Measurements from ENCODE around the gene PCDHGA2.
A peak's percentile ranks its signal among the peaks of the same experiment; 100 is the strongest.

The PCDHGA2 gene

DNA sequence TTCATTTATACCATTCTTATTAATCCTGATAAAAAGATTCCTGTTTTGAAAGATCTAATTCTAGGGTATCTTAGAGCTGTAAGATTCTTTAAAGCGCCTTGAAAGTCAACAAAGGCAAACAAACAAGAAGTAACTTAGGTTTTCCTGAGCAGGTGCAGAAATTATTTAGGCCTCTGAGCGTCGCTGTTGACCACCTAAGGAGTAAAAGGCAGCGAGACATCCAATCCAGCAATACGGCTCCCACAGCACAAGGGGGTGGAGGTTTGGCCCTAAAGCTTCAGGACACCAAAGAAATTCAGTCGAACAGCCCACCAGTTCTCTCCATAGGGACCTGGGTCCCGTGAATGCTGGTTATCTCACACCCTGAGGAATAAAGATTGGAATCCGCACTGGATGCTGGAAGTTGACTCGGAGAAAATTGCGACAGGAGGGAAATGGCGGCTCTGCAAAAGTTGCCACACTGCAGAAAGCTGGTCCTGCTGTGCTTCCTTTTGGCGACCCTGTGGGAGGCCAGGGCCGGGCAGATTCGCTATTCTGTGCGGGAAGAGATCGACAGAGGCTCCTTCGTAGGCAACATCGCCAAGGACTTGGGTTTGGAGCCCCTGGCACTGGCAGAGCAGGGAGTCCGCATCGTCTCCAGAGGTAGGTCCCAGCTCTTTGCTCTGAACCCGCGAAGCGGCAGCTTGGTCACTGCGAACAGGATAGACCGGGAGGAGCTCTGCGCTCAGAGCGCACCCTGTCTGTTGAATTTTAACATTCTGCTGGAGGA is at the start of gene PCDHGA2:
PCDHGA2 (plus strand) TSS at position 223 of the 769 bp plus-strand sequence.
- TF ChIP-seq TCF4 (CRISPR knock-in tag; IDR thresholded peaks at IDR 0.05; ENCODE audit: borderline replicate concordance): no peak
- no peak for TF ChIP-seq GLIS3 (CRISPR knock-in tag; IDR thresholded peaks at IDR 0.05)
- TF ChIP-seq OSR1 (CRISPR knock-in tag; IDR thresholded peaks at IDR 0.05): no peak
- no peak for TF ChIP-seq ZFP30 (CRISPR knock-in tag; IDR thresholded peaks at IDR 0.05)
- TF ChIP-seq, protein P1, sequence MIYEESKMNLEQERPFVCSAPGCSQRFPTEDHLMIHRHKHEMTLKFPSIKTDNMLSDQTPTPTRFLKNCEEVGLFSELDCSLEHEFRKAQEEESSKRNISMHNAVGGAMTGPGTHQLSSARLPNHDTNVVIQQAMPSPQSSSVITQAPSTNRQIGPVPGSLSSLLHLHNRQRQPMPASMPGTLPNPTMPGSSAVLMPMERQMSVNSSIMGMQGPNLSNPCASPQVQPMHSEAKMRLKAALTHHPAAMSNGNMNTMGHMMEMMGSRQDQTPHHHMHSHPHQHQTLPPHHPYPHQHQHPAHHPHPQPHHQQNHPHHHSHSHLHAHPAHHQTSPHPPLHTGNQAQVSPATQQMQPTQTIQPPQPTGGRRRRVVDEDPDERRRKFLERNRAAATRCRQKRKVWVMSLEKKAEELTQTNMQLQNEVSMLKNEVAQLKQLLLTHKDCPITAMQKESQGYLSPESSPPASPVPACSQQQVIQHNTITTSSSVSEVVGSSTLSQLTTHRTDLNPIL (CRISPR knock-in tag; IDR thresholded peaks at IDR 0.05; ENCODE audit: low read depth): no peak
- TF ChIP-seq TOX (CRISPR knock-in tag; IDR thresholded peaks at IDR 0.05; ENCODE audit: borderline replicate concordance): no peak
- ATAC-seq: 0 out of 3 replicates have a peak, but pooled peaks have one; percentile 25

DNA sequence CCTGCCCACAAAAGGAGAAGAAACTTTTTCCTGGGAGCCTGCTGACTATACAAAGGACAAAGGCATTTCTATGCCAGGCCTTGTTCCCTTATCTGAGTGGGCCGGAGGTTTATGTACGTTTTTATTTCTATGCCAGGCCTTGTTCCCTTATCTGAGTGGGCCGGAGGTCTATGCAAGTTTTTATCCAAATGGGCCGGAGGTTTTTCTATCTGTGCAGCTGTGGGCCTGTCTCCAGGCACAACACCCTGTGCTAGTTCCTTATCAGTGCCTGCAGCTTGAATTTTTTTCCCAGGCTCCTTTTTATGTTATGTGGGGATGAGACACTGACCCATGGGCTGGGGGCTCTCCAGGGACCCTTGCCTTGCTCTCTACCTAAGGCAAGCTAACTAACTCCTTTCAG is 40.2 kb upstream of the PCDHGA2 start:
- no peak for ATAC-seq
- TF ChIP-seq OSR1 (CRISPR knock-in tag; IDR thresholded peaks at IDR 0.05): no peak
- no peak for TF ChIP-seq TOX (CRISPR knock-in tag; IDR thresholded peaks at IDR 0.05; ENCODE audit: borderline replicate concordance)

GRCh38 chr5:141303756-141304155 is 34.8 kb upstream of the PCDHGA2 start, which contains the start of gene SLC25A2:
SLC25A2 (minus strand) TSS chr5:141304049; CDS start chr5:141303865, 184 bp downstream.
- TF ChIP-seq ZNF8 (CRISPR knock-in tag; IDR thresholded peaks at IDR 0.05) (no peak), OSR1 (CRISPR knock-in tag; IDR thresholded peaks at IDR 0.05) (no peak), TOX (CRISPR knock-in tag; IDR thresholded peaks at IDR 0.05; ENCODE audit: borderline replicate concordance) (no peak), SNAI2 (CRISPR knock-in tag; IDR thresholded peaks at IDR 0.05) (no peak), GLIS3 (CRISPR knock-in tag; IDR thresholded peaks at IDR 0.05) (no peak), TCF4 (CRISPR knock-in tag; IDR thresholded peaks at IDR 0.05; ENCODE audit: borderline replicate concordance) (no peak), CSDC2 (CRISPR knock-in tag; IDR thresholded peaks at IDR 0.05) (no peak), ZFP30 (CRISPR knock-in tag; IDR thresholded peaks at IDR 0.05) (no peak), ZC3H10 (CRISPR knock-in tag; IDR thresholded peaks at IDR 0.05) (no peak), POU6F1 (CRISPR knock-in tag; IDR thresholded peaks at IDR 0.05; ENCODE audit: borderline replicate concordance, low read depth) (no peak), PPARA (CRISPR knock-in tag; IDR thresholded peaks at IDR 0.05; ENCODE audit: borderline replicate concordance) (no peak), ISL1 (CRISPR knock-in tag; IDR thresholded peaks at IDR 0.05) (no peak)
- TF ChIP-seq, protein P2, sequence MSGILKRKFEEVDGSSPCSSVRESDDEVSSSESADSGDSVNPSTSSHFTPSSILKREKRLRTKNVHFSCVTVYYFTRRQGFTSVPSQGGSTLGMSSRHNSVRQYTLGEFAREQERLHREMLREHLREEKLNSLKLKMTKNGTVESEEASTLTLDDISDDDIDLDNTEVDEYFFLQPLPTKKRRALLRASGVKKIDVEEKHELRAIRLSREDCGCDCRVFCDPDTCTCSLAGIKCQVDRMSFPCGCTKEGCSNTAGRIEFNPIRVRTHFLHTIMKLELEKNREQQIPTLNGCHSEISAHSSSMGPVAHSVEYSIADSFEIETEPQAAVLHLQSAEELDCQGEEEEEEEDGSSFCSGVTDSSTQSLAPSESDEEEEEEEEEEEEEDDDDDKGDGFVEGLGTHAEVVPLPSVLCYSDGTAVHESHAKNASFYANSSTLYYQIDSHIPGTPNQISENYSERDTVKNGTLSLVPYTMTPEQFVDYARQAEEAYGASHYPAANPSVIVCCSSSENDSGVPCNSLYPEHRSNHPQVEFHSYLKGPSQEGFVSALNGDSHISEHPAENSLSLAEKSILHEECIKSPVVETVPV (CRISPR knock-in tag; IDR thresholded peaks at IDR 0.05): no peak
- no peak for ATAC-seq

- TF ChIP-seq POU6F1 (CRISPR knock-in tag; IDR thresholded peaks at IDR 0.05; ENCODE audit: borderline replicate concordance, low read depth) (no peak), ZNF8 (CRISPR knock-in tag; IDR thresholded peaks at IDR 0.05) (peak; percentile 69; the same call in 1 of the 2 replicates)
- no peak for ATAC-seq
Observed at GRCh38 chr5:141306630-141307029, 31.9 kb upstream of the PCDHGA2 start.

GRCh38 chr5:141313711-141314110 is 24.8 kb upstream of the PCDHGA2 start:
- no peak for ATAC-seq
- TF ChIP-seq TSHZ2 (CRISPR knock-in tag; IDR thresholded peaks at IDR 0.05): no peak
- TF ChIP-seq ARNTL (CRISPR knock-in tag; IDR thresholded peaks at IDR 0.05; ENCODE audit: borderline replicate concordance, low read depth): no peak
- TF ChIP-seq GLIS3 (CRISPR knock-in tag; IDR thresholded peaks at IDR 0.05): no peak
- TF ChIP-seq OSR1 (CRISPR knock-in tag; IDR thresholded peaks at IDR 0.05): no peak
- TF ChIP-seq ZNF565 (CRISPR knock-in tag; conservative IDR thresholded peaks at IDR 0.05; ENCODE audit: low read depth): no peak
- no peak for TF ChIP-seq ZFP30 (CRISPR knock-in tag; IDR thresholded peaks at IDR 0.05)
- TF ChIP-seq ISL1 (CRISPR knock-in tag; IDR thresholded peaks at IDR 0.05): no peak
- TF ChIP-seq, protein P3, sequence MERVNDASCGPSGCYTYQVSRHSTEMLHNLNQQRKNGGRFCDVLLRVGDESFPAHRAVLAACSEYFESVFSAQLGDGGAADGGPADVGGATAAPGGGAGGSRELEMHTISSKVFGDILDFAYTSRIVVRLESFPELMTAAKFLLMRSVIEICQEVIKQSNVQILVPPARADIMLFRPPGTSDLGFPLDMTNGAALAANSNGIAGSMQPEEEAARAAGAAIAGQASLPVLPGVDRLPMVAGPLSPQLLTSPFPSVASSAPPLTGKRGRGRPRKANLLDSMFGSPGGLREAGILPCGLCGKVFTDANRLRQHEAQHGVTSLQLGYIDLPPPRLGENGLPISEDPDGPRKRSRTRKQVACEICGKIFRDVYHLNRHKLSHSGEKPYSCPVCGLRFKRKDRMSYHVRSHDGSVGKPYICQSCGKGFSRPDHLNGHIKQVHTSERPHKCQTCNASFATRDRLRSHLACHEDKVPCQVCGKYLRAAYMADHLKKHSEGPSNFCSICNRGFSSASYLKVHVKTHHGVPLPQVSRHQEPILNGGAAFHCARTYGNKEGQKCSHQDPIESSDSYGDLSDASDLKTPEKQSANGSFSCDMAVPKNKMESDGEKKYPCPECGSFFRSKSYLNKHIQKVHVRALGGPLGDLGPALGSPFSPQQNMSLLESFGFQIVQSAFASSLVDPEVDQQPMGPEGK (CRISPR knock-in tag; IDR thresholded peaks at IDR 0.05; ENCODE audit: borderline replicate concordance): no peak
- TF ChIP-seq, protein P1 (CRISPR knock-in tag; IDR thresholded peaks at IDR 0.05; ENCODE audit: low read depth): no peak
- TF ChIP-seq ESRRG (CRISPR knock-in tag; IDR thresholded peaks at IDR 0.05): no peak
- no peak for TF ChIP-seq RARB (CRISPR knock-in tag; IDR thresholded peaks at IDR 0.05)
